ENCODE measurements around the gene ST6GAL2. TPM values are rescaled to one million over a fixed set of nuclear protein-coding genes. Genes with fewer than 3 reads are reported as not detected.

Gene ST6GAL2
- total and polyA plus RNA-seq, 4 donors: 1.0 to 3.6 (median 2.3) TPM

- Histone ChIP-seq H3K36me3 (ENCODE audit: control insufficient read depth in 4 of 4, insufficient read depth in 3 of 4, low read depth in 1 of 4, low read length in 3 of 4) (no peaks in the 10 kb centered on the region), H3K9ac (ENCODE audit: low read depth in 1 of 2, low read length in 2 of 2) (no peak overlapping the region), H3K4me3 (ENCODE audit: low read depth in 1 of 3, low read length in 3 of 3) (no peak overlapping the region), H3K4me1 (ENCODE audit: control insufficient read depth in 4 of 4, insufficient read depth in 4 of 4, low read length in 3 of 4) (no peaks in the 10 kb centered on the region), H3K27ac (ENCODE audit: low read depth in 1 of 2, low read length in 2 of 2) (no peak overlapping the region), H3K27me3 (ENCODE audit: control insufficient read depth in 4 of 4, insufficient read depth in 4 of 4, low read length in 3 of 4) (no peaks in the 10 kb centered on the region), H3K9me3 (ENCODE audit: control insufficient read depth in 4 of 4, low read length in 3 of 4) (no peaks in the 10 kb centered on the region)
- DNase-seq (ENCODE audit: low spot score): no peak
- TF ChIP-seq, protein P1, sequence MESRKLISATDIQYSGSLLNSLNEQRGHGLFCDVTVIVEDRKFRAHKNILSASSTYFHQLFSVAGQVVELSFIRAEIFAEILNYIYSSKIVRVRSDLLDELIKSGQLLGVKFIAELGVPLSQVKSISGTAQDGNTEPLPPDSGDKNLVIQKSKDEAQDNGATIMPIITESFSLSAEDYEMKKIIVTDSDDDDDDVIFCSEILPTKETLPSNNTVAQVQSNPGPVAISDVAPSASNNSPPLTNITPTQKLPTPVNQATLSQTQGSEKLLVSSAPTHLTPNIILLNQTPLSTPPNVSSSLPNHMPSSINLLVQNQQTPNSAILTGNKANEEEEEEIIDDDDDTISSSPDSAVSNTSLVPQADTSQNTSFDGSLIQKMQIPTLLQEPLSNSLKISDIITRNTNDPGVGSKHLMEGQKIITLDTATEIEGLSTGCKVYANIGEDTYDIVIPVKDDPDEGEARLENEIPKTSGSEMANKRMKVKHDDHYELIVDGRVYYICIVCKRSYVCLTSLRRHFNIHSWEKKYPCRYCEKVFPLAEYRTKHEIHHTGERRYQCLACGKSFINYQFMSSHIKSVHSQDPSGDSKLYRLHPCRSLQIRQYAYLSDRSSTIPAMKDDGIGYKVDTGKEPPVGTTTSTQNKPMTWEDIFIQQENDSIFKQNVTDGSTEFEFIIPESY (IDR thresholded peaks at IDR 0.05): no peak
- TF ChIP-seq, protein P2, sequence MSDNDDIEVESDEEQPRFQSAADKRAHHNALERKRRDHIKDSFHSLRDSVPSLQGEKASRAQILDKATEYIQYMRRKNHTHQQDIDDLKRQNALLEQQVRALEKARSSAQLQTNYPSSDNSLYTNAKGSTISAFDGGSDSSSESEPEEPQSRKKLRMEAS (IDR thresholded peaks at IDR 0.05): no peak
- TF ChIP-seq, protein P3, sequence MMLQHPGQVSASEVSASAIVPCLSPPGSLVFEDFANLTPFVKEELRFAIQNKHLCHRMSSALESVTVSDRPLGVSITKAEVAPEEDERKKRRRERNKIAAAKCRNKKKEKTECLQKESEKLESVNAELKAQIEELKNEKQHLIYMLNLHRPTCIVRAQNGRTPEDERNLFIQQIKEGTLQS (IDR thresholded peaks at IDR 0.05): no peak
- TF ChIP-seq SP1 (IDR thresholded peaks at IDR 0.05) (no peak), TAF1 (conservative IDR thresholded peaks at IDR 0.05) (no peak), NR2F2 (IDR thresholded peaks at IDR 0.05) (no peak), HNF4A (conservative IDR thresholded peaks at IDR 0.05) (no peak), FOXA1 (IDR thresholded peaks at IDR 0.05) (no peak), RXRA (IDR thresholded peaks at IDR 0.05) (no peak), FOXA2 (IDR thresholded peaks at IDR 0.05) (no peak), JUND (IDR thresholded peaks at IDR 0.05) (no peak), EGR1 (IDR thresholded peaks at IDR 0.05; ENCODE audit: low read depth in 2 of 2) (no peak), YY1 (IDR thresholded peaks at IDR 0.05) (no peak), HNF4G (IDR thresholded peaks at IDR 0.05) (no peak), RAD21 (IDR thresholded peaks at IDR 0.05) (no peak), GABPA (IDR thresholded peaks at IDR 0.05 in 1 of 2, conservative IDR thresholded peaks at IDR 0.05 in 1 of 2) (no peak)
- TF ChIP-seq, protein P4, sequence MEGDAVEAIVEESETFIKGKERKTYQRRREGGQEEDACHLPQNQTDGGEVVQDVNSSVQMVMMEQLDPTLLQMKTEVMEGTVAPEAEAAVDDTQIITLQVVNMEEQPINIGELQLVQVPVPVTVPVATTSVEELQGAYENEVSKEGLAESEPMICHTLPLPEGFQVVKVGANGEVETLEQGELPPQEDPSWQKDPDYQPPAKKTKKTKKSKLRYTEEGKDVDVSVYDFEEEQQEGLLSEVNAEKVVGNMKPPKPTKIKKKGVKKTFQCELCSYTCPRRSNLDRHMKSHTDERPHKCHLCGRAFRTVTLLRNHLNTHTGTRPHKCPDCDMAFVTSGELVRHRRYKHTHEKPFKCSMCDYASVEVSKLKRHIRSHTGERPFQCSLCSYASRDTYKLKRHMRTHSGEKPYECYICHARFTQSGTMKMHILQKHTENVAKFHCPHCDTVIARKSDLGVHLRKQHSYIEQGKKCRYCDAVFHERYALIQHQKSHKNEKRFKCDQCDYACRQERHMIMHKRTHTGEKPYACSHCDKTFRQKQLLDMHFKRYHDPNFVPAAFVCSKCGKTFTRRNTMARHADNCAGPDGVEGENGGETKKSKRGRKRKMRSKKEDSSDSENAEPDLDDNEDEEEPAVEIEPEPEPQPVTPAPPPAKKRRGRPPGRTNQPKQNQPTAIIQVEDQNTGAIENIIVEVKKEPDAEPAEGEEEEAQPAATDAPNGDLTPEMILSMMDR (IDR thresholded peaks at IDR 0.05; ENCODE audit: low read depth, low read length, missing input control): no peak
- TF ChIP-seq, protein P5, sequence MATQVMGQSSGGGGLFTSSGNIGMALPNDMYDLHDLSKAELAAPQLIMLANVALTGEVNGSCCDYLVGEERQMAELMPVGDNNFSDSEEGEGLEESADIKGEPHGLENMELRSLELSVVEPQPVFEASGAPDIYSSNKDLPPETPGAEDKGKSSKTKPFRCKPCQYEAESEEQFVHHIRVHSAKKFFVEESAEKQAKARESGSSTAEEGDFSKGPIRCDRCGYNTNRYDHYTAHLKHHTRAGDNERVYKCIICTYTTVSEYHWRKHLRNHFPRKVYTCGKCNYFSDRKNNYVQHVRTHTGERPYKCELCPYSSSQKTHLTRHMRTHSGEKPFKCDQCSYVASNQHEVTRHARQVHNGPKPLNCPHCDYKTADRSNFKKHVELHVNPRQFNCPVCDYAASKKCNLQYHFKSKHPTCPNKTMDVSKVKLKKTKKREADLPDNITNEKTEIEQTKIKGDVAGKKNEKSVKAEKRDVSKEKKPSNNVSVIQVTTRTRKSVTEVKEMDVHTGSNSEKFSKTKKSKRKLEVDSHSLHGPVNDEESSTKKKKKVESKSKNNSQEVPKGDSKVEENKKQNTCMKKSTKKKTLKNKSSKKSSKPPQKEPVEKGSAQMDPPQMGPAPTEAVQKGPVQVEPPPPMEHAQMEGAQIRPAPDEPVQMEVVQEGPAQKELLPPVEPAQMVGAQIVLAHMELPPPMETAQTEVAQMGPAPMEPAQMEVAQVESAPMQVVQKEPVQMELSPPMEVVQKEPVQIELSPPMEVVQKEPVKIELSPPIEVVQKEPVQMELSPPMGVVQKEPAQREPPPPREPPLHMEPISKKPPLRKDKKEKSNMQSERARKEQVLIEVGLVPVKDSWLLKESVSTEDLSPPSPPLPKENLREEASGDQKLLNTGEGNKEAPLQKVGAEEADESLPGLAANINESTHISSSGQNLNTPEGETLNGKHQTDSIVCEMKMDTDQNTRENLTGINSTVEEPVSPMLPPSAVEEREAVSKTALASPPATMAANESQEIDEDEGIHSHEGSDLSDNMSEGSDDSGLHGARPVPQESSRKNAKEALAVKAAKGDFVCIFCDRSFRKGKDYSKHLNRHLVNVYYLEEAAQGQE (IDR thresholded peaks at IDR 0.05): no peak
- 75% methylated on average over 7 of the region's 7 CpGs for WGBS
Observed at GRCh38 chr2:106894545-106894944, 8.6 kb upstream of the ST6GAL2 start.

Data from liver (tissue), 9 donors.